DMS114 treated with DMSO at 0.1 percent for 48 hours (cell line): ENCODE measurements around the gene CSNK1E.

Experiments used
- DNase-seq: peaks from one replicate; lab custom pipeline; 2025; ENCODE audit not compliant: unreplicated experiment; lab: John Stamatoyannopoulos, UW

The CSNK1E gene

GRCh38 chr22:38250643-38251340 is 66.4 kb downstream of the CSNK1E start:
- no peak for DNase-seq

GRCh38 chr22:38249803-38250642 is 67.2 kb downstream of the CSNK1E start:
- no peak for DNase-seq

GRCh38 chr22:38249301-38249700 is 67.9 kb downstream of the CSNK1E start:
- no peak for DNase-seq

GRCh38 chr22:38248280-38248679 is 69.0 kb downstream of the CSNK1E start:
- no peak for DNase-seq

DNA sequence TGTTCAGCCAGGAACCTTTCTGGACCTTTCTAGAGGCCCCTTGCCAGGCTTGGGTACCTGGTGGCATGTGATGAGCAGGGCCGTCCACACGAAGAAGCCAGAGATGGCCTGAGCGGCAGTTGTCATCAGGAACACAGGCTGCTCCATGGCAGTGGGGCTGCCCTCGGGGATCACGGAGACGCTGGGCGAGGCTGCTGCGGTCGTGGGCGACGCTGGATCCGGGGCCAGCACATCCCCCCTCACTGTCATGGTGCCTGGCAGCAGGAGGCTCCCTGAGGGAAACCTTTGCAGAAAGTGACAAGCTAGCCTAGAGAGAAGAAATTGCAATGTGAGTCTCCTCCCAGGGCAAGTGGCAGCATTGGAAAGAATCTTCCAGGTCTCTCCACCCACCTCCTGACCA is 69.5 kb downstream of the CSNK1E start:
- DNase-seq: no peak

DNA sequence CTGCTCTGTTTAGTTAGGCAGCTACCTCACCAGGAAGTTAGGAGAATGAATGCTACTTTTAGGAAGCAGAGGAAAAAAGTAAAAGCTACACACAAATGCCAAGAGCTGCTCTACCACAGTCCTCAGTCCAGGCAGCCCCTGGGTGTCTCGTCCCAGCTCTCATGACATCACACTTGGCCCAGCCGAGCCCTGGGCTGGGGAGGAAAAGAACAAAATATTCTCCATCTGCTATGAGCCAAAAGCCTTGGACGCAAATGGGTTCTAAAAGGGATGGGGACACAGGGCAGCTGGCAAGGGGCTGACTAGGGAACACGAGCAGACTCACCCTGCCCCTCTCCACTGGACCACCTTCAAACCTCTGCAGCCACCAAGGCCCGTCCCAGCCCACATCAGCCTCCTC is 70.5 kb downstream of the CSNK1E start:
- no peak for DNase-seq

GRCh38 chr22:38246046-38246658 is 71.1 kb downstream of the CSNK1E start:
- DNase-seq: no peak

- no peak for DNase-seq
Observed at GRCh38 chr22:38244106-38244505, 73.1 kb downstream of the CSNK1E start.

DNA sequence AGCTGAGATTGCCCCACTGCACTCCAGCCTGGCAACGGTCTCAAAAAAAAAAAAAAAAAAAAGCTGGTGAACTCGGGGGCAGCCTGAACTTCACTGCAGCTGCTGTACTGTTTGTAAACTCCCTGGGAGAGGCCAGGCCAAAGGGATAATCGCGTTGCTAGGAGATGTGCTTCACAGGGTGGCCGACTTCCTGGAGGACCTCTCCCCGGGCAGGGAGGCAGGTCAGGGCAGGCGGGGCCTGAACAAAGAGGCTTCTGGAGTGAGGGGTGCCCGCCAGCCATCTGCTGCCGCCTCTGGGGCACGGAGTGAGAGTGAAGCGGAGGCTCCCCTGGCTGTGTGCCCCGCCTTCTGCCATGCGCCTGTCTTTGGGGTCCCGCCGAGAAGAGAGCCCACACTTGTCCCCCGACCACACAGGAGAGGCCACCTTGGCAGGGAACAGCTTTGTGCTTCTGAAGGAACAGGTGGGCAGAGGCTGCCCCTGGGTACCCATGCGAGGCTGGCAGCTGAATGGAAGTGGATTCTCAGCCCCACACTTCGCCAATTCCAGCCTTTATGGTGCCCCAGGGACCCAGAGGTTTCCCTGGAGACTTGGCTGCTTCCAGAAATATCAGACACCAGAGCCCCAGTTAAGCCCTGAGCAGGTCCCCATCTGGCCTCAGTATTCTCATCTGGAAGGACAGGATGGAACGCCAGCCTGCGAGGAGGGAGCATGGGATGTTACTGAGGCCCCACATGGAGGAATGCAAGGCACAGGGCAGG is 74.0 kb downstream of the CSNK1E start:
- DNase-seq: no peak

DNA sequence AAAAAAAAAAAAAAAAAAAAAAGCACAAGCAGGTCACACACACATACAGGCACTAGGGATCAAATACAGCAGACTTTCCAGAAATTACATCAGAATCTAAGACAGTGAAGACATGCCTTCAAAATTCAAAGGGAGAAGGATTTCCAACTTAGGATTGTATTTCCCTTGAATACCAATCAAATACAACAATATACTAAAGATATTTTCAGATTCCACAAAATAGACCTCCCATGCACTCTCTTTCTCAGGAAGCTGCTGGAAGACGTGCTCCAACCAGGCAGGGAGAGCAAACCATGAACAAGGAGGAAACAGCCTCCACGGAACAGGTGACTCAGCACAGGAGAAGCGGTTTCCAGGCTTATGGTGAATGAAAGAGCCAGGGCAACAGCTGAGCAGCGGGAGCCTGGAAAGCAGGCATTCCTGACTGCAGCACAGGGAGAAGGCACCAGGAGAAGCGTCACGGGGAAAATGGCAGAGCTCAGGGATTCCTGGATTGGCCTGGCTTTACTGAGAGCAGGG is 76.4 kb downstream of the CSNK1E start:
- DNase-seq: no peak
